Small intestine (tissue), 7 donors: Measurements from ENCODE around the gene POU2AF1. TPM values are rescaled to one million over a fixed set of nuclear protein-coding genes. Genes with fewer than 3 reads are reported as not detected.
A peak's percentile ranks its signal among the peaks of the same experiment; 100 is the strongest.

ENCODE experiments used
- DNase-seq, 2 donors: peaks; one replicate each; pipeline versions ENCODE4 v3.0.0 to v3.0.0-alpha.2; 2013
- FAIRE-seq: peaks from 2 replicates; lab custom pipeline; 2012; peaks lifted over from hg19 to GRCh38; lab: Jason Lieb, UNC
- H3K27ac ChIP-seq, 3 donors: one replicate each; pipeline ENCODE4 v1.5.1; 2013; ENCODE audit warnings: low read length in 2 of 3, mild to moderate bottlenecking in 2 of 3, control low read depth in 1 of 3, inconsistent platforms in 1 of 3, low read depth in 1 of 3, moderate library complexity in 1 of 3
- H3K27me3 ChIP-seq, 3 donors: one replicate each; pipeline ENCODE4 v1.6.1; 2013; ENCODE audit warnings: low read length in 3 of 3, inconsistent platforms in 1 of 3; ENCODE audit not compliant: control insufficient read depth in 3 of 3, insufficient read depth in 3 of 3
- H3K36me3 ChIP-seq, 3 donors: one replicate each; pipeline ENCODE4 v1.6.1; 2013; ENCODE audit warnings: low read length in 3 of 3, inconsistent platforms in 1 of 3, low read depth in 1 of 3, mild to moderate bottlenecking in 1 of 3, moderate library complexity in 1 of 3; ENCODE audit not compliant: control insufficient read depth in 3 of 3, insufficient read depth in 2 of 3
- H3K4me1 ChIP-seq, 3 donors: one replicate each; pipeline ENCODE4 v1.6.1; 2013; ENCODE audit warnings: low read length in 2 of 3, inconsistent platforms in 1 of 3, low read depth in 1 of 3, mild to moderate bottlenecking in 1 of 3, moderate library complexity in 1 of 3; ENCODE audit not compliant: control insufficient read depth in 3 of 3, insufficient read depth in 2 of 3
- H3K4me3 ChIP-seq, 3 donors: one replicate each; pipeline ENCODE4 v1.5.1; 2013; ENCODE audit warnings: low read length in 3 of 3, control low read depth in 1 of 3, inconsistent platforms in 1 of 3, low read depth in 1 of 3, mild to moderate bottlenecking in 1 of 3, moderate library complexity in 1 of 3
- H3K9me3 ChIP-seq, 2 donors: one replicate each; pipeline ENCODE4 v1.6.1; 2013; ENCODE audit warnings: low read depth in 1 of 2, low read length in 1 of 2; ENCODE audit not compliant: control insufficient read depth in 2 of 2, insufficient read depth in 1 of 2
- WGBS, 3 donors: extraction: QIAGEN DNeasy Blood & Tissue Kit; methylation state at CpG; one replicate each; pipeline ENCODE4 v1.1.7; 2013; 5-methylcytosine and 5-hydroxymethylcytosine counted together
- polyA plus RNA-seq, 4 donors: library from polyadenylated mRNA; stranded (reverse) in 3 of 4; unstranded in 1 of 4; fragments of 200-250 nt in 3 of 4; fragments of 120-200 nt in 1 of 4; gene quantifications; one replicate each; pipeline versions ENCODE4 v1.2.1 to v1.2.3, GENCODE V29; 2013
- donor health status: healthy with polysubstance abuse.
- donor health status: control.
- donor health status: control.
- donor health status: Bipolar disorder and iron deficiency.
- donor health status: healthy.

POU2AF1 gene
- polyA plus RNA-seq, 4 donors, result 1.0 to 9.2 (median 3.4) TPM

DNA sequence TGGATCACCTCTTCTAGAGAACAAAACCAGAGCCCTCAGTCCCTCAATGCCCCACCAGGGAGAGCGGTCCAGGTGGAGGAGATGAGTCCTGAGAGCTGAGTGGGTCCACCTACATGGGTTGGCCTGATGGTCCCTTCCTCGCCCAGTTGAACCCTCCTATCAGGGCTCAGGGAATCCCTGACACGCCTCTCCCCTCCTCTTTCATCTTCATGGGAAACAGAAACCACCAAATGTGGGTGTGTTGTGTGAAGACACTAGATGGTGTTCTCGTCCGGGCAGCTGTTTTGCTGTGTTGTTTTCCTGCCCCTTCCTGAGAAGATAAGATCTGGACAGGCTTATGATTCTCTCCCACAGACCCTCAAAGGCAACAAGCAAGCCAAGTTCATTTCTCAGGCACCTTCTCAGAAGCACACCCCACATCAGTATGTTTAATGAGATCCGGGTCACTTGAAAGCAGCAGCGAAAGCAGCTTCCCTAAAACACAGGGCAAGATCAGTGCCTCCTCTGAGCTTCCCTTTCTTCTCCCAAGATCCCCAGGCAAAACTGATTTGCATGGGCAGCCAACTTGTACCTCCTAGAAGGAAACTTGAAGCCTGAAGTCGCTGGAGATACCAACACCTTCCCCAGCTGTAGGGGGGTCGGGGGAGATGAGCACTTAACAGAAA lies 35.3 kb upstream of the POU2AF1 start:
- 61 to 72% (median 70%) methylated on average over 9 of the region's 9 CpGs for WGBS, 3 donors
- no peaks in the 10 kb centered on the region for H3K36me3 ChIP-seq
- DNase-seq (no peak), FAIRE-seq (no peak)
- no peak overlapping the region for H3K4me3 ChIP-seq
- peaks cover 0 to 6% (median 0%) of the 10 kb centered on the region in 3 donors for H3K4me1 ChIP-seq
- H3K27me3 ChIP-seq, result no peaks in the 10 kb centered on the region
- no peaks in the 10 kb centered on the region for H3K9me3 ChIP-seq
- H3K27ac ChIP-seq, result peak overlapping the region in 1 of 3 donors; percentile 65

GRCh38 chr11:111413849-111414248 lies 34.8 kb upstream of the POU2AF1 start:
- Histone ChIP-seq H3K9me3 (no peaks in the 10 kb centered on the region), H3K27me3 (no peaks in the 10 kb centered on the region), H3K36me3 (no peaks in the 10 kb centered on the region), H3K4me3 (no peak overlapping the region), H3K27ac (no peak overlapping the region), H3K4me1 (peaks cover 0 to 6% (median 0%) of the 10 kb centered on the region in 3 donors)
- FAIRE-seq (no peak), DNase-seq (no peak)
- 78 to 83% (median 83%) methylated on average over 7 of the region's 7 CpGs for WGBS, 3 donors

GRCh38 chr11:111412293-111412692 lies 33.2 kb upstream of the POU2AF1 start:
- H3K27ac ChIP-seq, result no peak overlapping the region
- no peaks in the 10 kb centered on the region for H3K36me3 ChIP-seq
- no peak overlapping the region for H3K4me3 ChIP-seq
- H3K27me3 ChIP-seq, result no peaks in the 10 kb centered on the region
- 72 to 83% (median 79%) methylated on average over 3 of the region's 3 CpGs for WGBS, 3 donors
- FAIRE-seq, result no peak
- no peaks in the 10 kb centered on the region for H3K9me3 ChIP-seq
- DNase-seq, result no peak
- peaks cover 0 to 3% (median 0%) of the 10 kb centered on the region in 3 donors for H3K4me1 ChIP-seq

DNA sequence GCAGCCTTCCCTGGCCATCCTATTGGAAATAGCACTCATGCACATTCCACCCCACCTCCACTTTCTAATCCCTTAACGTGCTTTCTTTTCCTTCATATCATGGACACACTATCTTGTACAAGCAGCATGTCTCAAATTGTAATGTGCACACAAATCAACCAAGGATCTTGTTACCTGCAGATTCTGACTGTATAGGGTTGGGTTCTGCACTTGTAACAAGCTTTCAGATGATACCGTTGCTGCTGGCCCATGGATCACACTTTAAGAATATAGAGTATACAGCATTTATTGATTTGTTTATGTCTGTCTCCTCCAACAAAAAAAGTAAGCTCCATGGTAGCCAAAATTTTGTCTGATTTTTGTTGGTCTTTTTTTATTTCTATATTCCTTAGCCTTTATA lies 32.4 kb upstream of the POU2AF1 start:
- H3K9me3 ChIP-seq, result no peaks in the 10 kb centered on the region
- H3K27me3 ChIP-seq, result no peaks in the 10 kb centered on the region
- H3K4me3 ChIP-seq, result no peak overlapping the region
- FAIRE-seq (no peak), DNase-seq (no peak)
- WGBS, 3 donors, result 43 to 50% (median 45%) methylated on average over 2 of the region's 2 CpGs
- H3K36me3 ChIP-seq, result no peaks in the 10 kb centered on the region
- no peaks in the 10 kb centered on the region for H3K4me1 ChIP-seq
- H3K27ac ChIP-seq, result no peak overlapping the region

DNA sequence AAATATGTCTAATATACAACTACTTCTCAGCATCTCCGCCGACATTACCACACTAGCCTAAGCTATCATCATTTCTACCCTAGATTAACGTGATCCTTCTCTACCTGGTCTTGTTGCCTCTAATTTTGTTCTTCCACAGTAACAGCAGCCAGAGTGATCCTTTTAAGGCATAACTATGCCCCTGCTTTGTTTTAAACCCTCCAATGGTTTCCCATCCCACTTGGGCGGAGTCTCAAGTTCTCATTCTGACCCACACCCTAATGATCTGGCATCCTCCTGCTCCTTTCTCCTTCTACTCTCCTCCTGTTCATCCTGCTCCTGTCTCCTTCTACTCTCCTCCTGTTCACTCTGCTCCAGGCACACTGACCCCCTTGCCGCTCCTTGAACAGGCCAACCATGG lies 31.9 kb upstream of the POU2AF1 start:
- H3K4me1 ChIP-seq, result no peaks in the 10 kb centered on the region
- WGBS, 3 donors, result 93 to 96% (median 93%) methylated on average over 5 of the region's 5 CpGs
- FAIRE-seq (no peak), DNase-seq (no peak)
- H3K36me3 ChIP-seq, result no peaks in the 10 kb centered on the region
- no peaks in the 10 kb centered on the region for H3K27me3 ChIP-seq
- H3K27ac ChIP-seq, result no peak overlapping the region
- no peaks in the 10 kb centered on the region for H3K9me3 ChIP-seq
- no peak overlapping the region for H3K4me3 ChIP-seq

- no peaks in the 10 kb centered on the region for H3K36me3 ChIP-seq
- WGBS, 3 donors, result 80 to 86% (median 83%) methylated on average over 1 of the region's 1 CpG
- H3K4me1 ChIP-seq, result no peaks in the 10 kb centered on the region
- H3K9me3 ChIP-seq, result no peaks in the 10 kb centered on the region
- DNase-seq (no peak), FAIRE-seq (no peak)
- no peaks in the 10 kb centered on the region for H3K27me3 ChIP-seq
- H3K4me3 ChIP-seq, result no peak overlapping the region
- no peak overlapping the region for H3K27ac ChIP-seq
Observed at GRCh38 chr11:111409915-111410314, 30.8 kb upstream of the POU2AF1 start.

- WGBS, 3 donors, result 74 to 86% (median 83%) methylated on average over 6 of the region's 6 CpGs
Observed at GRCh38 chr11:111408789-111409727, 30.0 kb upstream of the POU2AF1 start.

DNA sequence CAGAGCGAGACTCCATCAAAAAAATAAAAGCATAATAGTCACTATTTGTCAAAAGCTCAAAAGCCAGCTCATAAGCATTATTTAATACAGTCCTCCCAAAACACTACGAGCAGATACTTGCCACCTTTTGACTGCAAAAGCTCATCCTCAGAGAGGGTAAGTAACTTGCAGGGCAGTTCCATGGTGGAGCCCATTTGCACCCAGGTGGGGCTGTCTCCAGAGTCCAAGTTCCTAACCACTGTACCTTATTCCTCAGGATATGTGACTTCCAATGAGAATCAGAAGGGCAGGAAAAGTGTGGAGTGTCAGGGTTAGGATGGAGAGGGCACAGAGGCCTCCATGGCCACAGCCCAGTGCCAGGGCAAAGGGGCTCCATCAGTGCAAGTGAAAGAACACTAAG lies 28.6 kb upstream of the POU2AF1 start:
- Histone ChIP-seq H3K4me3 (no peak overlapping the region), H3K27ac (no peak overlapping the region), H3K27me3 (no peaks in the 10 kb centered on the region), H3K9me3 (no peaks in the 10 kb centered on the region), H3K36me3 (no peaks in the 10 kb centered on the region), H3K4me1 (no peaks in the 10 kb centered on the region)
- no peak for FAIRE-seq
- DNase-seq, result no peak
- WGBS, 3 donors, result 95 to 100% (median 95%) methylated on average over 2 of the region's 2 CpGs

More at GRCh38 chr11:111408789-111409727, 30.0 kb upstream of the POU2AF1 start:
- H3K27me3 ChIP-seq, result no peaks in the 10 kb centered on the region
- no peaks in the 10 kb centered on the region for H3K9me3 ChIP-seq
- H3K36me3 ChIP-seq, result no peaks in the 10 kb centered on the region
- H3K27ac ChIP-seq, result no peak overlapping the region
- DNase-seq, result no peak
- no peaks in the 10 kb centered on the region for H3K4me1 ChIP-seq
- FAIRE-seq, result no peak
- H3K4me3 ChIP-seq, result no peak overlapping the region
